Glutamatergic neuron (in vitro differentiated cells): Measurements from ENCODE around the gene TMEM158. TPM values are rescaled to one million over a fixed set of nuclear protein-coding genes. Genes with fewer than 3 reads are reported as not detected.

ENCODE experiments used
- DNase-seq: peaks from one replicate; pipeline ENCODE4 v3.0.0; 2022
- H3K27ac Mint-ChIP-seq: one replicate; pipeline ENCODE4 v1.8.0; 2020; ENCODE audit warnings: mild to moderate bottlenecking, mixed read lengths, inconsistent platforms; ENCODE audit not compliant: unreplicated experiment
- H3K27me3 Mint-ChIP-seq: one replicate; pipeline ENCODE4 v1.8.0; 2020; ENCODE audit warnings: mild to moderate bottlenecking, moderate library complexity, mixed read lengths, inconsistent platforms; ENCODE audit not compliant: unreplicated experiment
- H3K36me3 Mint-ChIP-seq: one replicate; pipeline ENCODE4 v1.8.0; 2020; ENCODE audit warnings: mild to moderate bottlenecking, mixed read lengths, inconsistent platforms; ENCODE audit not compliant: unreplicated experiment
- H3K4me1 Mint-ChIP-seq: one replicate; pipeline ENCODE4 v1.8.0; 2020; ENCODE audit warnings: mild to moderate bottlenecking, low read depth, mixed read lengths, inconsistent platforms; ENCODE audit not compliant: unreplicated experiment
- H3K4me3 Mint-ChIP-seq: one replicate; pipeline ENCODE4 v1.8.0; 2020; ENCODE audit warnings: mild to moderate bottlenecking, mixed read lengths, inconsistent platforms; ENCODE audit not compliant: unreplicated experiment
- H3K9me3 Mint-ChIP-seq: one replicate; pipeline ENCODE4 v1.8.0; 2020; ENCODE audit warnings: mild to moderate bottlenecking, moderate library complexity, mixed read lengths, inconsistent platforms; ENCODE audit not compliant: unreplicated experiment
- total RNA-seq: library from RNA; stranded (reverse); fragmentation: NEBNext Ultra II Directional; extraction: Animal tissue kit (Norgen Biotek cat#: 25700); gene quantifications from one replicate; pipeline ENCODE4 v1.2.1, GENCODE V29; 2021; ENCODE audit not compliant: unreplicated experiment
- TF ChIP-seq, protein P1 (sequence below): fragments of 200-600 bp; sonication (generic); IDR thresholded peaks from one replicate; pipeline ENCODE4 v1.5.0; 2021; ENCODE audit not compliant: partially characterized antibody, unreplicated experiment

The TMEM158 gene
- total RNA-seq, 1 donor from 2014 or later, result 7.8 TPM

DNA sequence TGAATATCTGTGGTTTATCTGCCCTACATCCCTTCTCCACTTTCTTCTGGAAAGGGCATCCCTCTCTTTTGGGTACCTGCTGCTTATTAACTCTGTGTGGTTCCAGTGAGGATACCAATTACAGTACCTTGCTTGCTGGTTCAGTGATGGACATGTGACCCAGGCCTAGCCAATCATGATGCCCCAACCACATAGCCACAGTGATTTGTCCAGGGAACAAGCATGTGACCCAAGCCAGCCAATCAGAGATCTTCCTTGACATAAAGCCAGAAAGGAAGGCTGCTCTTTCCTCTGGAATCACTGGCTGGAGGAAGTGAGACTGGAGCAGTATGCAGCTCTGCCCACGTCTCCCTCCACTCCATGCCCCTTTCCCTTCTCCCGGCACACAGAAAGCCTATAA, 10.9 kb upstream of the TMEM158 start:
- TF ChIP-seq, protein P1, sequence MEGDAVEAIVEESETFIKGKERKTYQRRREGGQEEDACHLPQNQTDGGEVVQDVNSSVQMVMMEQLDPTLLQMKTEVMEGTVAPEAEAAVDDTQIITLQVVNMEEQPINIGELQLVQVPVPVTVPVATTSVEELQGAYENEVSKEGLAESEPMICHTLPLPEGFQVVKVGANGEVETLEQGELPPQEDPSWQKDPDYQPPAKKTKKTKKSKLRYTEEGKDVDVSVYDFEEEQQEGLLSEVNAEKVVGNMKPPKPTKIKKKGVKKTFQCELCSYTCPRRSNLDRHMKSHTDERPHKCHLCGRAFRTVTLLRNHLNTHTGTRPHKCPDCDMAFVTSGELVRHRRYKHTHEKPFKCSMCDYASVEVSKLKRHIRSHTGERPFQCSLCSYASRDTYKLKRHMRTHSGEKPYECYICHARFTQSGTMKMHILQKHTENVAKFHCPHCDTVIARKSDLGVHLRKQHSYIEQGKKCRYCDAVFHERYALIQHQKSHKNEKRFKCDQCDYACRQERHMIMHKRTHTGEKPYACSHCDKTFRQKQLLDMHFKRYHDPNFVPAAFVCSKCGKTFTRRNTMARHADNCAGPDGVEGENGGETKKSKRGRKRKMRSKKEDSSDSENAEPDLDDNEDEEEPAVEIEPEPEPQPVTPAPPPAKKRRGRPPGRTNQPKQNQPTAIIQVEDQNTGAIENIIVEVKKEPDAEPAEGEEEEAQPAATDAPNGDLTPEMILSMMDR, result no peak
- Mint-ChIP-seq H3K27ac (no peak overlapping the region), H3K36me3 (peaks cover 7% of the 10 kb centered on the region), H3K4me1 (no peaks in the 10 kb centered on the region), H3K4me3 (no peak overlapping the region), H3K27me3 (no peaks in the 10 kb centered on the region), H3K9me3 (peaks cover 1% of the 10 kb centered on the region)
- DNase-seq, result no peak

GRCh38 chr3:45235409-45235808, 9.3 kb upstream of the TMEM158 start:
- H3K4me1 Mint-ChIP-seq, result no peaks in the 10 kb centered on the region
- H3K36me3 Mint-ChIP-seq, result peaks cover 7% of the 10 kb centered on the region
- H3K4me3 Mint-ChIP-seq, result no peak overlapping the region
- TF ChIP-seq, protein P1, result no peak
- H3K27me3 Mint-ChIP-seq, result no peaks in the 10 kb centered on the region
- H3K9me3 Mint-ChIP-seq, result peaks cover 1% of the 10 kb centered on the region
- no peak overlapping the region for H3K27ac Mint-ChIP-seq
- DNase-seq, result no peak

- TF ChIP-seq, protein P1, result no peak
- Mint-ChIP-seq H3K27me3 (no peaks in the 10 kb centered on the region), H3K36me3 (peaks cover 7% of the 10 kb centered on the region), H3K9me3 (peaks cover 1% of the 10 kb centered on the region), H3K4me3 (no peak overlapping the region), H3K27ac (no peak overlapping the region), H3K4me1 (no peaks in the 10 kb centered on the region)
- no peak for DNase-seq
Observed at GRCh38 chr3:45234250-45234649, 8.2 kb upstream of the TMEM158 start.

- Mint-ChIP-seq H3K4me1 (no peaks in the 10 kb centered on the region), H3K27me3 (no peaks in the 10 kb centered on the region), H3K9me3 (peaks cover 1% of the 10 kb centered on the region), H3K4me3 (no peak overlapping the region), H3K36me3 (peaks cover 7% of the 10 kb centered on the region), H3K27ac (no peak overlapping the region)
- no peak for DNase-seq
- TF ChIP-seq, protein P1, result no peak
Observed at GRCh38 chr3:45232521-45232920, 6.4 kb upstream of the TMEM158 start.

GRCh38 chr3:45227946-45228345, 1.9 kb upstream of the TMEM158 start:
- Mint-ChIP-seq H3K4me3 (no peak overlapping the region), H3K4me1 (peaks cover 8% of the 10 kb centered on the region), H3K27me3 (peaks cover 11% of the 10 kb centered on the region), H3K27ac (no peak overlapping the region), H3K36me3 (no peaks in the 10 kb centered on the region), H3K9me3 (peaks cover 8% of the 10 kb centered on the region)
- TF ChIP-seq, protein P1, result no peak
- DNase-seq, result no peak
